ENCODE data around the gene SMIM41. TPM values are rescaled to one million over a fixed set of nuclear protein-coding genes. Genes with fewer than 3 reads are reported as not detected.
A peak's percentile ranks its signal among the peaks of the same experiment; 100 is the strongest.

The SMIM41 gene
- total RNA-seq, 1 donor, result under 0.01 TPM

DNA sequence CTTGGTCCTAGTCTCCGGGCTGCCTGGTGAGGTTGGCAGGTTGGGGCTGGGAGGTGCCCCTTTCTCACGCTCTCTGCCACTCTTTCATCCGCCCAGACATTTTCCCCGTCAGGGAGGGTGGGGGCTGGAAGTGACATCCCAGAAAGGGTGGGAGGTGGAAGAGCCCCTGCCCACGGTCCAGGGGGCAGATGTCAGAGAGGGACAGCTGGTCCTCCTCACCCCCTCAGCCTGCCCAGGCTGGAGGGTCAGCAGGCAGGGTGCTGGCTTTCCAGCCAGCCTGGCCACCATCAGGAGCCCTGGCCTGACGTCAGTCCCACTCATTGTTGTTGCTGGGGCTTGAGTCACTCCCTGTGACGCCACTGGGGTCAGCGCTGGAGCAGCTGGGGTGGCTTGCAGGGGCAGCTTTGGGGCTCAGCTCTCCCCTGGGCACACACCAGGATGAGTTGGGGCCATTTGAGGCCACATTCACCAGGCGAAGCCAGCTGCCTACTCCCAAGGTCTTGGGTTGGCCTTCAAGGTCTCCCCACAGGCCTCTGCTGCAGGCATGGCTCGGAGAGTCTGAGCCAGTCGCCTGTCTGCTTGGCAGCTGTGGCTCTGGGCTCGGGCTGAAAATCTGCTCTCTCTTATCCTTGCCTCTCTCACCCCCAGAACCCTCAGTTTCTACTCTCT is 15.4 kb upstream of the SMIM41 start:
- Histone ChIP-seq H3K36me3 (ENCODE audit: insufficient read depth, low read length) (no peaks in the 10 kb centered on the region), H3K27ac (ENCODE audit: low read depth, low read length) (peak overlapping the region; percentile 98), H3K9me3 (ENCODE audit: low read depth, low read length) (no peaks in the 10 kb centered on the region), H3K4me1 (ENCODE audit: insufficient read depth, low read length) (peaks cover 32% of the 10 kb centered on the region), H3K4me3 (ENCODE audit: insufficient read depth, low read length) (peak overlapping the region; percentile 0), H4K20me1 (ENCODE audit: insufficient read depth, low read length) (no peaks in the 10 kb centered on the region), H3K79me2 (ENCODE audit: insufficient read depth, low read length) (no peaks in the 10 kb centered on the region), H3K27me3 (ENCODE audit: insufficient read depth, low read length) (no peaks in the 10 kb centered on the region), H2AFZ (ENCODE audit: low read length) (peak overlapping the region; percentile 80), H3K4me2 (ENCODE audit: insufficient read depth, low read length) (peak overlapping the region; percentile 36)
- TF ChIP-seq, protein P1, sequence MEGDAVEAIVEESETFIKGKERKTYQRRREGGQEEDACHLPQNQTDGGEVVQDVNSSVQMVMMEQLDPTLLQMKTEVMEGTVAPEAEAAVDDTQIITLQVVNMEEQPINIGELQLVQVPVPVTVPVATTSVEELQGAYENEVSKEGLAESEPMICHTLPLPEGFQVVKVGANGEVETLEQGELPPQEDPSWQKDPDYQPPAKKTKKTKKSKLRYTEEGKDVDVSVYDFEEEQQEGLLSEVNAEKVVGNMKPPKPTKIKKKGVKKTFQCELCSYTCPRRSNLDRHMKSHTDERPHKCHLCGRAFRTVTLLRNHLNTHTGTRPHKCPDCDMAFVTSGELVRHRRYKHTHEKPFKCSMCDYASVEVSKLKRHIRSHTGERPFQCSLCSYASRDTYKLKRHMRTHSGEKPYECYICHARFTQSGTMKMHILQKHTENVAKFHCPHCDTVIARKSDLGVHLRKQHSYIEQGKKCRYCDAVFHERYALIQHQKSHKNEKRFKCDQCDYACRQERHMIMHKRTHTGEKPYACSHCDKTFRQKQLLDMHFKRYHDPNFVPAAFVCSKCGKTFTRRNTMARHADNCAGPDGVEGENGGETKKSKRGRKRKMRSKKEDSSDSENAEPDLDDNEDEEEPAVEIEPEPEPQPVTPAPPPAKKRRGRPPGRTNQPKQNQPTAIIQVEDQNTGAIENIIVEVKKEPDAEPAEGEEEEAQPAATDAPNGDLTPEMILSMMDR (IDR thresholded peaks at IDR 0.05; ENCODE audit: extremely low read depth, low read depth, low read length), result no peak
- peak; percentile 99 for DNase-seq (ENCODE audit: insufficient read length, low spot score, missing footprints)

DNA sequence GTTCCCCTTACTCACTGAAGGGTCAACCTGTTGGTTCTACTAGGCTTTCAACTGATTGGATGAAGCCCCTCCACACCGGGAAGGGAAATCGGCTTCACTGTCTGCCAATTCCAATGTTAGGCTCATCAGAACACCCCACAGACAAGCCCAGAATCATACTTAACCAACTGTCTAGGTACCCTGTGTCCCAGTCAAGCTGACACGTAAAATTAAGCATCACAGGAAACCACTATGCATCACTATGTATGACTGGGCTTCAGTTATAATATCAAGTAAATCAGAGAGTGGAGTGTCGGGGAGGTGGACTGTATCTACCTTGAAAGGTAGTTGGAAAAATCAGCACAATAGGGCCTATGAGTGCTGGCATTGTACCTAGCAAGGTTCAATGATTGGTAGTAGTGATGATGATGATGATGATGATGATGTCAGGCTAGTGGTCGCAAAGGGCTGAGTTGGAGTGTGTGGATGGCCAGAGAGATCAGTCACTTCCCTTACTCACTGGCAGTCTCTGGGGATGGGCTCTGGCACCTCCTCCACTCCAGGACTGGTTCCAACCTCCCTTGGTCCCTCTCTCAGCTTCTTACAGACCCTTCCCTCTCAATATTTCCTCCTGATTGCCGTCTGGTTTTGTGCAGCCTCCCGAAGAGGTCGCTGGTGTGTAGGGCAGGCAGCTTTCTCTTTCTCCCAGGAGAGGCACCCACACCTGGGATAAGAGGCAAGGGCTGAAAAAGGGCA is 13.0 kb upstream of the SMIM41 start:
- Histone ChIP-seq H3K36me3 (ENCODE audit: insufficient read depth, low read length) (no peaks in the 10 kb centered on the region), H2AFZ (ENCODE audit: low read length) (peak overlapping the region; percentile 40), H3K4me1 (ENCODE audit: insufficient read depth, low read length) (peaks cover 43% of the 10 kb centered on the region), H3K27ac (ENCODE audit: low read depth, low read length) (peak overlapping the region; percentile 55), H3K79me2 (ENCODE audit: insufficient read depth, low read length) (peaks cover 17% of the 10 kb centered on the region), H3K27me3 (ENCODE audit: insufficient read depth, low read length) (no peaks in the 10 kb centered on the region), H3K9me3 (ENCODE audit: low read depth, low read length) (no peaks in the 10 kb centered on the region), H3K4me3 (ENCODE audit: insufficient read depth, low read length) (no peak overlapping the region), H4K20me1 (ENCODE audit: insufficient read depth, low read length) (peaks cover 14% of the 10 kb centered on the region), H3K4me2 (ENCODE audit: insufficient read depth, low read length) (peak overlapping the region; percentile 15)
- DNase-seq (ENCODE audit: insufficient read length, low spot score, missing footprints), result no peak
- TF ChIP-seq, protein P1 (IDR thresholded peaks at IDR 0.05; ENCODE audit: extremely low read depth, low read depth, low read length), result no peak

DNA sequence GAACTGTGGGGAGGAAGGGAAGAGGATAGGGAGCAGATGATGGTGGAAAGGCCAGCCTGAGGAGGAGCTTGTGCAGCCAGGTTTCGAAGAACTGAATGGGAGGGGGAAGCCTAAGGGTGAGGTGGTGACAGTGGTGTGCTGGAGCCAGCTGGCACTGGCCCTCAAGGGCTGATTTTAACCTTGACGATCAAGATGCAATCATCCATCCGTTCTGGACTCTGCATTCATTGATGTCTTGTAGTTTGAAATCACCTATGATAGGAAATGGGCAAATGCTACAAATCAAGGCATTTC is 12.5 kb upstream of the SMIM41 start:
- peaks cover 19% of the 10 kb centered on the region for H4K20me1 ChIP-seq (ENCODE audit: insufficient read depth, low read length)
- TF ChIP-seq, protein P1 (IDR thresholded peaks at IDR 0.05; ENCODE audit: extremely low read depth, low read depth, low read length), result no peak
- H3K9me3 ChIP-seq (ENCODE audit: low read depth, low read length), result no peaks in the 10 kb centered on the region
- H3K79me2 ChIP-seq (ENCODE audit: insufficient read depth, low read length), result peaks cover 23% of the 10 kb centered on the region
- peak overlapping the region; percentile 55 for H3K27ac ChIP-seq (ENCODE audit: low read depth, low read length)
- no peaks in the 10 kb centered on the region for H3K27me3 ChIP-seq (ENCODE audit: insufficient read depth, low read length)
- no peak overlapping the region for H3K4me3 ChIP-seq (ENCODE audit: insufficient read depth, low read length)
- peaks cover 48% of the 10 kb centered on the region for H3K4me1 ChIP-seq (ENCODE audit: insufficient read depth, low read length)
- DNase-seq (ENCODE audit: insufficient read length, low spot score, missing footprints), result no peak
- H2AFZ ChIP-seq (ENCODE audit: low read length), result peak overlapping the region; percentile 40
- H3K4me2 ChIP-seq (ENCODE audit: insufficient read depth, low read length), result peak overlapping the region; percentile 15
- H3K36me3 ChIP-seq (ENCODE audit: insufficient read depth, low read length), result peaks cover 2% of the 10 kb centered on the region

Measured in osteoblast (primary cell).